Globus pallidus (tissue), 1 donor: ENCODE results near the gene PERM1.

Experiments used
- DNase-seq: peaks from one replicate; pipeline ENCODE4 v3.0.0-alpha.2; 2015; ENCODE audit warnings: low spot score

The PERM1 gene

GRCh38 chr1:945688-946556 lies 36.0 kb downstream of the PERM1 start:
- no peak for DNase-seq

- no peak for DNase-seq
Observed at GRCh38 chr1:944341-945325, 37.3 kb downstream of the PERM1 start.

DNA sequence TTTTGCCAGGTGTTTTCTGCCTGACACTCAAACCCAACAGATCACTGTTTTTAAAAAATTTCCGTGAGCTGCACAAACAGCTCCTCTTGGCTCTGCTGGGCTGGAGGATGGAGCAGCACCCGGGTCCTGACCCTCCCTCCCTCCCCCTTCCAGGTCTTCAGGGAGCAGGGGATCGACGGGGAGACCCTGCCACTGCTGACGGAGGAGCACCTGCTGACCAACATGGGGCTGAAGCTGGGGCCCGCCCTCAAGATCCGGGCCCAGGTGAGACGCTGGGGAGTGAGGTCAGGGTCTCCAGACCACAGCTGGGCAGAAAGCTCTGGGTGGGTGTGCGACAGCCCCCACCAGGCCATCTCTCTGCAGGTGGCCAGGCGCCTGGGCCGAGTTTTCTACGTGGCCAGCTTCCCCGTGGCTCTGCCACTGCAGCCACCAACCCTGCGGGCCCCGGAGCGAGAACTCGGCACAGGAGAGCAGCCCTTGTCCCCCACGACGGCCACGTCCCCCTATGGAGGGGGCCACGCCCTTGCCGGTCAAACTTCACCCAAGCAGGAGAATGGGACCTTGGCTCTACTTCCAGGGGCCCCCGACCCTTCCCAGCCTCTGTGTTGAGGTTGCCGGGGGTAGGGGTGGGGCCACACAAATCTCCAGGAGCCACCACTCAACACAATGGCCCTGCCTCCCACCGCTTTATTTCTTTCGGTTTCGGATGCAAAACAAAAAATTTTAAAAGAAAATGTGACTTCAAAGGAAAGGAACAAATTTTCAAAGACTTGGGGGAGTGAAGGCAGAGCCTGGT lies 38.1 kb downstream of the PERM1 start:
- DNase-seq, result no peak

GRCh38 chr1:942864-943533 lies 38.9 kb downstream of the PERM1 start:
- DNase-seq, result no peak

DNA sequence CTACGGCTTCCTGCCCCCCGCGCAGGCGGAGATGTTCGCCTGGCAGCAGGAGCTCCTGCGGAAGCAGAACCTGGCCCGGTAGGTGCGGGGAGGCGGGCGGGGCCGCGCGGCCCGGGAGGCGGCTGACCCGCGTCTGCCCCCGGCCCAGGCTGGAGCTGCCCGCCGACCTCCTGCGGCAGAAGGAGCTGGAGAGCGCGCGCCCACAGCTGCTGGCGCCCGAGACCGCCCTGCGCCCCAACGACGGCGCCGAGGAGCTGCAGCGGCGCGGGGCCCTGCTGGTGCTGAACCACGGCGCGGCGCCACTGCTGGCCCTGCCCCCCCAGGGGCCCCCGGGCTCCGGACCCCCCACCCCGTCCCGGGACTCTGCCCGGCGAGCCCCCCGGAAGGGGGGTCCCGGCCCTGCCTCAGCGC lies 39.5 kb downstream of the PERM1 start:
- DNase-seq, result no peak

GRCh38 chr1:941588-942383 lies 40.1 kb downstream of the PERM1 start:
- DNase-seq, result no peak

DNA sequence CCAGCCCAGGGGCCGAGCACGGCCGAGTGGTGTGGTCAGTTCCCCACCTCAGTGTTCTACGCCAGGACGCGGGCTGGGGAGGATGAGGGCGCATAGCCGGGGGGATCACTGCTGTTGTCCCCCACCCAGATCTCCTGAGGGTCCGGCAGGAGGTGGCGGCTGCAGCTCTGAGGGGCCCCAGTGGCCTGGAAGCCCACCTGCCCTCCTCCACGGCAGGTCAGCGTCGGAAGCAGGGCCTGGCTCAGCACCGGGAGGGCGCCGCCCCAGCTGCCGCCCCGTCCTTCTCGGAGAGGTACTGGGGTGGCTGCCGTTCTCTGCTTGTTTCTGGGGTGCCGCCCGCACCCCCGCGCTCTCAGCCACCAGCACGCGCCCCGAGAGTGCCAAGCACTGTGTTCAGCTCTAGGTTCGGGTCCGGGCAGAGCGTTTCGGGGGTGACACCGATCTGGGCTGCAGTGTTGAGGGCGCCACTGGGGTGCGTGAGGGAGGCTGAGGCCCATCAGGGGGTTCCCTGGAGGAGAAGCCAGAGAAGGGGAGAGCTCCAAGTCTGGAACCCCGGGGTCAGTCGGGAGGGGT lies 40.8 kb downstream of the PERM1 start:
- DNase-seq, result no peak

- peak; percentile 31 for DNase-seq
Observed at GRCh38 chr1:940107-941014, 41.5 kb downstream of the PERM1 start.

DNA sequence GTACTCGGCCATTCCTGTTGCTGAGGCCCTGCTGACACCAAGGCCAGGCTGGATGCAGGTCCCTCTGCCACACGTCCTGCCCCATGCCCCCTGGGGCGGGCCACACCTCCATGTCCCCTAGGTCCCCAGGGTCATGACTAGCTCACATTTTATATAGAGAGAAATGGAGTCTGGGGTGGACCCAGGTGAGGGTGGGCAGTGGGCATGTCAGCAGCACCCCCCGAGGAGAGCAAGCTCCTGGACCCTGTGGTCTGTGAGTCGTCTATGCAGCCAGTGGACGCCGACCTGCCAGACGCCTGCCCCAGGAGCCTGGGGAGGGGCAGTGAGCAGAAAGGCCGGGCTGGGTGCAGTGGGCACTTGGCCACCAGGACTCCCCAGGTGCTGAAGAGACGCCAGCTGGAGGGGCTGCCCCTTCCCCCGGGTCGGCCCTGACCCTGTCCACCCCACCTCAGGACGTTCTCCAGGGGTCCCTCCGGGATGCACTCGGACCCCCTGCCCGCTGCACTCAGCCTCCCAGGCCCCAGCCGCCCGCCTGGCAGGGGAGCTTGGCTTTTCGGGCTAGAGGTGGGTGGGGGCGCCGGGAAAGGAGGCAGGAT lies 42.3 kb downstream of the PERM1 start:
- no peak for DNase-seq

- DNase-seq, result no peak
Observed at GRCh38 chr1:938711-939489, 43.0 kb downstream of the PERM1 start.

DNA sequence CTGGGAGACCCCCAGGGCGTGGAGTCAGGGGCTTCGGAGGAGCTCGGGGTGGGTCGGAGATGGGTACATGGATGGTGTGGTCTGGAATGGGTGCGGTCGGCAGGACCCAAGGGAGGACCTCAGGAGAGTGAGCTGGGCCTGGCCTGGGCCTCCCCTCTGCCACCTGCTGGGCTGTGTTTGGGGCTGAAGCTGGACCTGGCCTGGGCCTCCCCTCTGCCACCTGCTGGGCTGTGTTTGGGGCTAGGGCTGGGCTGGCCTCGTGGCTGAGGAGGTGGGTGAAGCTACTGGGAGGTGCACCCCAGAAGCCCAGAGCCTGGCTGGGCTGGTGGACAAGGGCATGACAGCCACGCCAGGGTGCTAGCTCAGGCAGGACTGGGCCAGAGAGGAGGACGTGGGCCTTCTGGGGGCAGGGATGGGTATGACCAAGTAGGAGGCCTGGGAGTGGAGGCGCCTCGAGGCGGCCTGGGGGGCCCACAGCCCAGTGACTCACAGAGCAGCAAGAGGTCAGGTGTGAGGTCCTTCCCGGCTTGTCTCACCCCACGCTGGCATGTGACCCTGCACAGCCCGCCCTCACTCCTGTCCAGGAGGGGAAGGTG lies 43.7 kb downstream of the PERM1 start:
- DNase-seq, result no peak

- no peak for DNase-seq
Observed at GRCh38 chr1:937521-937920, 44.4 kb downstream of the PERM1 start.

DNA sequence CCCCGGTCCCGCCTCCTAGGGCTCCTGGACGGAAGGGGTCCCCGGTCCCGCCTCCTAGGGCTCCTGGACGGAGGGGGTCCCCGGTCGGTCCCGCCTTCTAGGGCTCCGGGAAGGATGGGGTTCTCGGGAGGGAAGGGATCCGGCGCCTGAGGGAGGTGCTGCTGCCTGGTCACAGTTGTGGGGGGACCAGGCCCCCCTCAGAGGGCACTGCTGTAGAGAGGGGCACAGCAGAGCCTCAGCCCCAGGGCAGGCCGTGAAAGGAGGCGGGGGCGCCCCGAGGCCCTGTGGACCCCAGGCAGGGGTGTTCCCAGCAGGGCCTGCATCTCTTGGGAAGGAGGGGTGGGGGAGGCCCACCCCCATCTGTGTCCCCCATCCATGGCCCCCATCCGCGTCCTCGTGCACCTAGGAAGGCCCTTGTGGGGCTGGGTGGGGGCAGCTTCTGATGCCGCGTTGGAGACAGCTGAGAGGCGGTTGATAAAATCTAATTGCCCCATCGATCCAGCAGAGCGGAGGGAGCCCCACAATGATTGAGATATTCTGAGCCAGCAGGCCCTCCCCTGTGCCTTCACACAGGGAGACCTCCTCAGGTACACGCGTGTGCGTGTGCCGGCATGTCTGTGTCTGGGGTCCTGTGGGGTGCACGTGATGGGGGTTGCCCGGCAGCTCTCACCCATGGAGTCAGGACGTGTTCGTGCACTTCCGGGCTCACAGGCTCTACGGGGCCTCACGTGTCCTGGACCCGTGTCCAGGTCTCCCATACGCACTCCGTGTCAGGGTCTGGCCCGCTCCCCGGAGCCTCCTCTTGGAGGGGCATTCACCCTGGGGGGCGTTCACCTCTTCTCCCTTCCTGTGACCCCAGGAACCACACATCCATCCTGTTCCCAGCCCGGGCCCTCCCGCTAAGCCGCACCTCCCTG lies 45.3 kb downstream of the PERM1 start:
- DNase-seq, result no peak

DNA sequence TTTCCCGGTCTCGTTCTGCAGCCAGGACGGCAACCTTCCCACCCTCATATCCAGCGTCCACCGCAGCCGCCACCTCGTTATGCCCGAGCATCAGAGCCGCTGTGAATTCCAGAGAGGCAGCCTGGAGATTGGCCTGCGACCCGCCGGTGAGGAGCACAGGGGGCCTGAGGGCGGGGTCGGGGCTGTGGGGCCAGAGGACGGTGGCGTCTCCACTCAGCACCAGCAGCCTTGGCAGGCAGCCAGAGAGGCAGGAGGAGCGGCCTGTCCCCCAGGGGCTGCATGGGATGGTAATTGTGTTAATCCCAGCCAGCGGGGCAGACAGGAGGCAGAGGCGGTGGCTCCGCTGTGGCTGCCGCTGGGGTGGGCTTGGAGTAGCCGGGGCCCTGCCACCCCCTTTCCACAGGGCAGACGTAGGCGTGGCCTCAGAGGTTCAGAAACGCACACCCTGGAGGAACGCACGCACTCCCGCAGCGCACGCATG lies 46.1 kb downstream of the PERM1 start:
- no peak for DNase-seq

DNA sequence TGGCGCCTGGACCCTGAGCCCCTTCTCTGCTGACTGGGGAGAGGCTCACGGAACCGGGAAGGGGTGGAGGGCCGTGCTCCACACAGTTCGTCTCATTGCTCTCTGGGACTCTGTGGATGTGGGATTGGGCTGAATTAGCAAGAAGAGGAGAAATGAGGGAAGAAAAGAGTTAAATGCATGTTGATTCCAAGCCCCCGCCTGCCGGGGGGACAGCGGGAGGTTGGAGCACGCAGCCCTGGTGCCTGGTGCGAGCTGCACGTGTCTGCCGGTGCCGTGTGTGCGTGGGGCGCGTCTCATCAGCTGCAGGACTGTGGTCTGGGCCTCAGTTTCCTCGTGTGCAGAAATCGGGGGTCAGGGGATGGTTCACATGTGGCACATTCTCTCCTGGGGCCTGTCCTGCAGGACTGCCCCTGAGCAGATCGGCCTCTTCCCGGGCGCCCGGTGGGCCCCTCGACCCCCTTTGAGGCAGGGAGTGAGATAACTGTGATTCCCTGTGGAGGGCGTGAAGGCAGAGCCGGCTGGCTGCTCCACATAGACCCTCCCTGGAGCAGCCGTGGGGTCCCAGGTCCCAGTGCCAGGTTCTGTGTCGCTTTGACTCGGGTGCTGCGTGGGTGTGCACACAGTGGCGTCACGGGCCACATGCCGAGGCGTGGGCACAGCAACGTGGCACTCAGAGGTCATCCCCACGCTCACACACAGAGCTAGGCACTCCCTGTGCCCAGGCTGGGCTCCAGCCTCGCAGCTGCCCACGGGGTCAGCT lies 46.7 kb downstream of the PERM1 start:
- no peak for DNase-seq

DNA sequence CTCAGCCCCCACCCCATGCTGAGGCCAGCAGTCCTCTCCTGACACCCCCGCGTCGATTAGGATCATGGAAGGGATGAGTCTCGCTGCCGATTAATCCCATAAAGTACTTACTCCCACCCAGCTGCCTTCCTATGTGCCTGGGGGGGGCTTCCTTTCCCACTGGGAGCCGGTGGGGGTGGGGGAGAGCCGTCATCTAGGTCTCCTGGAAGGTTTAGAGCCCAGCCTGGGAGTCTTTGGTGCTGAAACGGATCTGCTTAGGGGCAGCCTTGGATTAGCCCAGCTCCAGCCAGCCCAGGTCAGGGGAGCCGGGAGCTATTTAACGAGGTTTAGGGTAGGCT lies 48.3 kb downstream of the PERM1 start:
- no peak for DNase-seq
